LNCaP clone FGC (cell line): ENCODE data around the gene GALNT16.
A peak's percentile ranks its signal among the peaks of the same experiment; 100 is the strongest.

Experiments used
- DNase-seq: peaks from one replicate; pipeline ENCODE4 v3.0.0-alpha.2; 2011; ENCODE audit warnings: low read depth
- H3K4me3 ChIP-seq: 2 replicates; pipeline ENCODE4 v1.5.1; 2011; ENCODE audit warnings: mild to moderate bottlenecking, low read depth, low read length, control low read depth
- TF ChIP-seq, protein P1 (sequence below): IDR thresholded peaks from 2 replicates; pipeline ENCODE4 v1.5.1; 2012; ENCODE audit warnings: mild to moderate bottlenecking; ENCODE audit not compliant: control insufficient read depth, insufficient read depth; ENCODE audit errors: extremely low read depth

GALNT16 gene

DNA sequence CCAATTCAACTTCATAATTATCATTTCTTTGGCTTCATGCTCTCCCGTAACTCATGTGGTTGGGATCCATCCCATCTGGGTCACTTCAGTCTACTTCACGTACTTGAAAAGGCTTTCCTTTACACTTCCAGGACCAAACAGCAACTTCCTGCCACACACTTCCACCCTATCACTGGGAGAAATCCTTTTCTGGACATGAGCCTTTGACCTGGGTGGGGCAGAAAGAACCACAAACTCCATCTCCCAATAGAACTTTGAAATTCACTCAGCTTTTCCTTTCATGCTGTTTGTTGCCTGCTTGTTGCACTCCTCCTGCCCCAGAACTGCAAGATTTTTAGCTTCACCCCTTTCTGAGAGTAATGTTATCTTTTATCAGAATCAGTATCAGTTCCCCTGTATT is 18.4 kb upstream of the GALNT16 start:
- TF ChIP-seq, protein P1, sequence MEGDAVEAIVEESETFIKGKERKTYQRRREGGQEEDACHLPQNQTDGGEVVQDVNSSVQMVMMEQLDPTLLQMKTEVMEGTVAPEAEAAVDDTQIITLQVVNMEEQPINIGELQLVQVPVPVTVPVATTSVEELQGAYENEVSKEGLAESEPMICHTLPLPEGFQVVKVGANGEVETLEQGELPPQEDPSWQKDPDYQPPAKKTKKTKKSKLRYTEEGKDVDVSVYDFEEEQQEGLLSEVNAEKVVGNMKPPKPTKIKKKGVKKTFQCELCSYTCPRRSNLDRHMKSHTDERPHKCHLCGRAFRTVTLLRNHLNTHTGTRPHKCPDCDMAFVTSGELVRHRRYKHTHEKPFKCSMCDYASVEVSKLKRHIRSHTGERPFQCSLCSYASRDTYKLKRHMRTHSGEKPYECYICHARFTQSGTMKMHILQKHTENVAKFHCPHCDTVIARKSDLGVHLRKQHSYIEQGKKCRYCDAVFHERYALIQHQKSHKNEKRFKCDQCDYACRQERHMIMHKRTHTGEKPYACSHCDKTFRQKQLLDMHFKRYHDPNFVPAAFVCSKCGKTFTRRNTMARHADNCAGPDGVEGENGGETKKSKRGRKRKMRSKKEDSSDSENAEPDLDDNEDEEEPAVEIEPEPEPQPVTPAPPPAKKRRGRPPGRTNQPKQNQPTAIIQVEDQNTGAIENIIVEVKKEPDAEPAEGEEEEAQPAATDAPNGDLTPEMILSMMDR, result no peak
- H3K4me3 ChIP-seq, result no peak overlapping the region
- no peak for DNase-seq

DNA sequence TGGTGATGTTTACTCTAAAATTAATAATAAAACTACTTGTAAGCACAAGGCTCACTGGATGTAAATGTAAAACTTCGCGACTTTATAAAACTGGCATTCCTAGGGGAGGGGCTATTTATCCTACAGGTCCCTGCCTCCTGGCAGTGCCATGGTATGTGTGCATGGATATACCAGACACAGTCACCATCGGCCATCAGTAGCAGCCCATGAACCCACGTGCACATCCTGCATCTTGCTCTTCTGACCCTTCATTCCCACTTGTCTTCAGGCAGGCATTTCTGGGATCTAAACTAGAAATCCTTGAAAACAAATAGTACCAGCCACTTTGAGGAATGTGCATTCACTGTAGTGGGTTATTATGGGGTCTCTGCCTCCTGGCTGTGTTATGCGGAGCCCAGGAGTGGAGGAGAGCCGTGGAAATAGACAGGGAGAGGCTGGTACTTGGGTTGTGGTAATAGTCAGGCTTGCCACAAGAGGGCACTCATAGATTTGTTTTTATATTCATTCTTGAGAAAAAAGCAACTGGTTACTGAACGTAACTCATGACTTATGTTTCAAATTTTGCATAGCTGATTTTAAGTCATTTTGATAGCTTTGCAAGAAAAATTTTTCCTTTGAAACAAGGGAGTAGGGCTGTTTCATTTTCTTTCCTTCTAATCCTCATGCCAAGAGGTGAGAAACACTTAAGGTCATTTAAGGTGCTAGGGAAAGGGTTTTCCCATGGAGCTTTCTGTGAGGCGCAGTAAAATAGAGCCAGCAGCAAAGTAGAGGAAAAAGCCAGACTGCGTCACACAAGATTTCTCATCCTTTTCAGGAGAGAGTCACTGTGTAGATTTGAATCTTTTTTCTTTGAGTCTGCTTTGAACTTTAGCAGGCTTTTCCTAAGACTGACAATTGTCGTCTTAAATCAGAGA is 17.4 kb upstream of the GALNT16 start:
- no peak overlapping the region for H3K4me3 ChIP-seq
- DNase-seq, result no peak
- TF ChIP-seq, protein P1, result peak; percentile 67

DNA sequence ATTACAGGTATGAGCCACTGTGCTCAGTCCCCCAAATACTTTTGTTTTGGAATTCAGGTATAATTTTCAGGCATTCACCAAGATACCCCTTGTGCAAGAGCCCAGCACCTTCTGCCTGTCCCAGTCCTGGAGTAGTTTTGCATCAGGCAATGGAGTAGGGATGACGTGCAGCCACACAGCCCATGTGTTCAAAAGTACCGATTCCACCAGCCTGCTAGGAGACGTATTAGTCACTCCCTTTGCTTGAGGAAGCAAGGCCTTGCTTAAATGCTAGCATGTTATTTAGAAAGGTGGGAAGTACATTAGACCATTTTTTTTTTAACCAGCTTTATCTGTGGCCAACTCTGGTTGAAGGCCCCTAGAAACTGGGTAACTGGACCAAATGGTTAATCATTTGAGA is 15.0 kb upstream of the GALNT16 start:
- no peak for DNase-seq
- no peak overlapping the region for H3K4me3 ChIP-seq
- TF ChIP-seq, protein P1, result no peak

DNA sequence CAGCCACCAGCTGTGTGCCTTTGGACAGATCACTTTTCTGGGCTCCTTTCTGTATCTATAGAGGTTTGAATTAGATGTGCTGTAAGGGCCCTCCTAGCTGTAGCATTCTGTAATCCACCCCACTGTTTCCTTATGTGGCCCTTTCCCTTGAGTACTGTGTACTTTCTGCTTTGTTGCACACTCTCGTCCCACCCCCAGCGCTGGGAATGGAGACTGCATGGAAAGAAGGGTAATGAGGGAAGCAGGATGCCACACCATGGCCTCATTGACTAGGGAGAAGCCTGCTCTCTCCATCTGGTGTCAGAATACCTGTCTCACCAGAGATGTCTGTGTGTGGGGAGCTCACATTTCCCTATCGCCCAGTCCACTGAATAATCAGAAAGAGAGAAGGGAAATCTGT is 13.6 kb upstream of the GALNT16 start:
- TF ChIP-seq, protein P1, result no peak
- H3K4me3 ChIP-seq, result no peak overlapping the region
- DNase-seq, result no peak

DNA sequence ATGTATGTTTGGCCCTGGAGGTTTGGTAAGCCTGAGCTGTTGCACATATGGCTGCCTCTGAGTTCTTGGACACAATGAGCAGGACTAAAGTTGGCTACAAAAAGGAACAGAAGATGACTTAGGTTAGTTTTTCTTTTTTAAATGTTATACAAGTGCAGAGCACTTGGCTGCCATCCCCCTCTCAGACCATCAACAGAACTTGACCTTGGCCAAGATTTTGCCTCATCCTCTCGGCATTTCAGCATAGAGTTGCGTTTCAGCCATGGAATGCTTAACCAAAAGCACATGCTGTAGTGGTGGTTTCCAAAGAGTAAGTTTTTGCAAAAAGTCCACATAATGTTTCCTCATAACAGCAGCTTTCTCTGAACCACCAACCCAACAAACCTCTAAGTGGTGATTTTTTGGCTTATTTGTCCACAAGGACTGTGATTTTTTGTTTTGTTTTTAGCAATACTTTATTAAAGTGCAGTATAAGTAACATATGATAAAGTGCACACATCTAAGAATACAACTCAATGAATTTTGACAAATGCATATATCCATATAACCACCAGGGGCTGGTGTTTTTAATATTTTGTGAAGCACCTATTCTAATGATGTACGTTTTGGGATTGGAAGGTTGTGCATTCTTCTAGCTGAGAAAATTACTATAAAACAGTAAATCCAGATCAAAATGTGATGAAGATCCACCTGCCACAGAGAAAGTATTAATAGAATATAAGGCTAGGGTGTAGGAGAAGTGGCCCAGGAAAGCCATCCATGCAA is 12.1 kb upstream of the GALNT16 start:
- no peak overlapping the region for H3K4me3 ChIP-seq
- DNase-seq, result no peak
- TF ChIP-seq, protein P1, result peak; percentile 28

DNA sequence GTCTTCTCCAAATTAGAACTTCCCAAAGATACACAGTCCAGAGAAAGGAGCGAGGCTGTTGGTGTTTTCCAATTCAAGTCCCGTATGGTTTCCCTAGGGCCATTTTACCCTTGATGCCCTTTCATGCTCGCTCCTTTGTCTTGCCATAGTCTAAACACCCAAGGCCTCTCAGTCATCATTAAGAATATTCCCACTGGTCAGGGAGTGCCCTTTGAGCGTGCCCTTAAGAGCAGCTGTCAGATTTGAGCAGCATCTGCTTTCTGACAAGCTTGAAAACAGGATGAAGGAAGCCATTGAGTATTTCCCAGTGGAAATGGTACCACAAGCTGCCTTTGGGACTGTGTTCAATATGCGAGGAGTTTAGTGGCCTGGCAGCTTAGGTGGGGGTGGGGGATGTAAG is 10.4 kb upstream of the GALNT16 start:
- no peak overlapping the region for H3K4me3 ChIP-seq
- TF ChIP-seq, protein P1, result no peak
- no peak for DNase-seq
